HepG2 (cell line): ENCODE results near the gene EFNA2. TPM values are rescaled to one million over a fixed set of nuclear protein-coding genes. Genes with fewer than 3 reads are reported as not detected.

Experiments used
- CCDC6 ChIP-seq: sonication (generic); formaldehyde crosslinking; IDR thresholded peaks from 2 replicates; pipeline ENCODE4 v1.8.1; 2022; ENCODE audit warnings: mild to moderate bottlenecking, missing genetic modification reagents, moderate library complexity
- CSRNP1 ChIP-seq: sonication (generic); formaldehyde crosslinking; IDR thresholded peaks from 2 replicates; pipeline ENCODE4 v1.8.1; 2023; ENCODE audit warnings: mild to moderate bottlenecking, missing genetic modification reagents
- FLYWCH1 ChIP-seq: sonication (generic); formaldehyde crosslinking; IDR thresholded peaks from 2 replicates; pipeline ENCODE4 v1.8.1; 2023; ENCODE audit warnings: mild to moderate bottlenecking, missing genetic modification reagents
- IRF2 ChIP-seq: IDR thresholded peaks from 2 replicates; pipeline ENCODE4 v1.6.1; 2018; ENCODE audit warnings: missing genetic modification reagents, missing compliant biosample characterization
- MTA1 ChIP-seq: sonication (generic); formaldehyde crosslinking; IDR thresholded peaks from 2 replicates; pipeline ENCODE4 v1.4.0; 2020; ENCODE audit warnings: missing genetic modification reagents, mild to moderate bottlenecking, borderline replicate concordance
- NR3C1 ChIP-seq: sonication (generic); formaldehyde crosslinking; IDR thresholded peaks from 2 replicates; pipeline ENCODE4 v1.4.0; 2020; ENCODE audit warnings: missing genetic modification reagents
- SATB2 ChIP-seq: sonication (generic); formaldehyde crosslinking; IDR thresholded peaks from 2 replicates; pipeline ENCODE4 v1.5.0; 2020; ENCODE audit warnings: missing genetic modification reagents
- ZFP36L1 ChIP-seq: sonication (generic); formaldehyde crosslinking; IDR thresholded peaks from 2 replicates; pipeline ENCODE4 v1.8.0; 2022; ENCODE audit warnings: mild to moderate bottlenecking, missing genetic modification reagents, moderate library complexity
- ZFP82 ChIP-seq: sonication (generic); formaldehyde crosslinking; IDR thresholded peaks from 2 replicates; pipeline ENCODE4 v1.5.1; 2020; ENCODE audit warnings: mild to moderate bottlenecking, missing genetic modification reagents, borderline replicate concordance
- ZNF180 ChIP-seq: sonication (generic); formaldehyde crosslinking; IDR thresholded peaks from 2 replicates; pipeline ENCODE4 v1.4.0; 2020; ENCODE audit warnings: low read depth, missing genetic modification reagents, borderline replicate concordance
- ZNF326 ChIP-seq: sonication (generic); formaldehyde crosslinking; IDR thresholded peaks from 2 replicates; pipeline ENCODE4 v1.4.0; 2020; ENCODE audit warnings: missing genetic modification reagents, borderline replicate concordance
- ZNF333 ChIP-seq: sonication (generic); formaldehyde crosslinking; IDR thresholded peaks from 2 replicates; pipeline ENCODE4 v1.4.0; 2020; ENCODE audit warnings: mild to moderate bottlenecking, missing genetic modification reagents, borderline replicate concordance
- ZNF550 ChIP-seq: sonication (generic); formaldehyde crosslinking; IDR thresholded peaks from 2 replicates; pipeline ENCODE4 v1.4.0; 2020; ENCODE audit warnings: mild to moderate bottlenecking, missing genetic modification reagents, borderline replicate concordance
- ZNF567 ChIP-seq: sonication (generic); formaldehyde crosslinking; IDR thresholded peaks from 2 replicates; pipeline ENCODE4 v1.8.1; 2023; ENCODE audit warnings: mild to moderate bottlenecking, missing genetic modification reagents, borderline replicate concordance
- ZNF607 ChIP-seq: sonication (generic); formaldehyde crosslinking; IDR thresholded peaks from 2 replicates; pipeline ENCODE4 v1.5.1; 2020; ENCODE audit warnings: missing genetic modification reagents, mild to moderate bottlenecking, borderline replicate concordance
- ZNF629 ChIP-seq: sonication (generic); formaldehyde crosslinking; conservative IDR thresholded peaks from 2 replicates; pipeline ENCODE4 v1.5.0; 2020; ENCODE audit warnings: missing genetic modification reagents
- polyA plus RNA-seq, 8 experiments: library from polyadenylated mRNA; depleted of rRNA in 3 of 8; stranded (reverse) in 7 of 8; unstranded in 1 of 8; fragments of >200 nt; fragmentation: Illumina TruSeq in 4 of 8; extraction: Trizol in 4 of 8; gene quantifications; 2 replicates each; pipeline versions ENCODE4 v1.2.1 to v1.2.3, GENCODE V29; 2011 to 2016; ENCODE audit warnings: low read depth in 4 of 8, missing spikeins in 1 of 8, mixed read lengths in 1 of 8; ENCODE audit not compliant: insufficient read depth in 1 of 8
- total RNA-seq, 5 experiments: library from RNA; depleted of rRNA; stranded (reverse); fragments of >200 nt; fragmentation: Illumina TruSeq; extraction: Trizol; gene quantifications; 2 replicates each; pipeline ENCODE4 v1.2.3, GENCODE V29; 2016; ENCODE audit warnings: low read depth in 1 of 5
- TF ChIP-seq, protein P1 (sequence below): sonication (generic); formaldehyde crosslinking; IDR thresholded peaks from 2 replicates; pipeline ENCODE4 v1.5.1; 2020; ENCODE audit warnings: missing genetic modification reagents, mild to moderate bottlenecking, borderline replicate concordance
- TF ChIP-seq, protein P2 (sequence below): IDR thresholded peaks from 2 replicates; pipeline ENCODE4 v1.6.1; 2016
- TF ChIP-seq, protein P3 (sequence below): sonication (generic); formaldehyde crosslinking; IDR thresholded peaks from 2 replicates; pipeline ENCODE4 v1.8.1; 2023; ENCODE audit warnings: mild to moderate bottlenecking, inconsistent platforms, moderate library complexity, missing genetic modification reagents, borderline replicate concordance

Gene EFNA2
- total and polyA plus RNA-seq, 2 of the 13 experiments (the other 11 are each of a cell fraction or from before 2014, with no cell fraction given) = 6.0 to 9.9 TPM

DNA sequence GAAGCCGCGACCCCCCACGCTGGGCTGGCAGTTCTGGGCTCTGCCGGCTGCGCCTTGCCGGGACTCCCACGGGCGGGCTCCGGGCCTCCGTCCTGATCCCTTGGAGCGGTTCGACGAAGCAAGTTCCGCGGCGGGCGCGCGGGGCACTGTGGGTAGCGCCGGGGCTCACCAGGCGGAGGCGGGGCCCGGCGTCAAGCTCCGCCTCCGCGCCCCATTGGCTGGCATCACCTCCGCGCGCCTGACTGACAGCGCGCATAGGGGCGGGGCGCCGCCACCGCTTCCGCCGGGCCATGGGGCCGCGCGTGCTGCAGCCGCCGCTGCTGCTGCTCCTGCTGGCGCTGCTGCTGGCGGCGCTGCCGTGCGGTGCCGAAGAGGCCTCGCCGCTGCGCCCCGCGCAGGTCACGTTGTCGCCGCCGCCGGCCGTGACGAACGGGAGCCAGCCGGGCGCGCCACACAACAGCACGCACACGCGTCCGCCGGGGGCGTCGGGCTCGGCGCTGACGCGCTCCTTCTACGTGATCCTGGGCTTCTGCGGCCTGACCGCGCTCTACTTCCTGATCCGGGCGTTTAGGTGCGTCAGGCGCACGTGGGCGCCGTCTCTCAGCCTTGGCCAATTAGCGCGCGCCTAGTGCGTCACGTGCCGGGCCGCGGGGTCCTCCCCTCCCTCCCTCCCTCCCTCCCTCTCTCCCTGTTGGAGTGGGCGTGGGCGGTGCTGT lies 10.3 kb upstream of the EFNA2 start, which contains the start of gene FAM174C (continued):
- TF ChIP-seq CSRNP1 (peak; percentile 42), FLYWCH1 (CRISPR knock-in tag) (no peak), ZFP36L1 (no peak), ZFP82 (CRISPR knock-in tag) (peak; percentile 90; the same call in 1 of the 2 replicates), NR3C1 (no peak), ZNF180 (no peak), IRF2 (0 out of 2 replicates have a peak, but pooled peaks have one; percentile 2), MTA1 (no peak), ZNF629 (CRISPR knock-in tag) (no peak), CCDC6 (CRISPR knock-in tag) (peak; percentile 98), ZNF326 (CRISPR knock-in tag) (peak; percentile 39; the same call in 1 of the 2 replicates), ZNF567 (CRISPR knock-in tag) (0 out of 2 replicates have a peak, but pooled peaks have one; percentile 74), ZNF333 (CRISPR knock-in tag) (0 out of 2 replicates have a peak, but pooled peaks have one; percentile 30), ZNF550 (CRISPR knock-in tag) (no peak), ZNF607 (peak; percentile 46), SATB2 (no peak)
- TF ChIP-seq, protein P1, sequence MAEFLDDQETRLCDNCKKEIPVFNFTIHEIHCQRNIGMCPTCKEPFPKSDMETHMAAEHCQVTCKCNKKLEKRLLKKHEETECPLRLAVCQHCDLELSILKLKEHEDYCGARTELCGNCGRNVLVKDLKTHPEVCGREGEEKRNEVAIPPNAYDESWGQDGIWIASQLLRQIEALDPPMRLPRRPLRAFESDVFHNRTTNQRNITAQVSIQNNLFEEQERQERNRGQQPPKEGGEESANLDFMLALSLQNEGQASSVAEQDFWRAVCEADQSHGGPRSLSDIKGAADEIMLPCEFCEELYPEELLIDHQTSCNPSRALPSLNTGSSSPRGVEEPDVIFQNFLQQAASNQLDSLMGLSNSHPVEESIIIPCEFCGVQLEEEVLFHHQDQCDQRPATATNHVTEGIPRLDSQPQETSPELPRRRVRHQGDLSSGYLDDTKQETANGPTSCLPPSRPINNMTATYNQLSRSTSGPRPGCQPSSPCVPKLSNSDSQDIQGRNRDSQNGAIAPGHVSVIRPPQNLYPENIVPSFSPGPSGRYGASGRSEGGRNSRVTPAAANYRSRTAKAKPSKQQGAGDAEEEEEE (CRISPR knock-in tag) = no peak
- TF ChIP-seq, protein P2, sequence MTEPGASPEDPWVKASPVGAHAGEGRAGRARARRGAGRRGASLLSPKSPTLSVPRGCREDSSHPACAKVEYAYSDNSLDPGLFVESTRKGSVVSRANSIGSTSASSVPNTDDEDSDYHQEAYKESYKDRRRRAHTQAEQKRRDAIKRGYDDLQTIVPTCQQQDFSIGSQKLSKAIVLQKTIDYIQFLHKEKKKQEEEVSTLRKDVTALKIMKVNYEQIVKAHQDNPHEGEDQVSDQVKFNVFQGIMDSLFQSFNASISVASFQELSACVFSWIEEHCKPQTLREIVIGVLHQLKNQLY (CRISPR knock-in tag) = 0 out of 2 replicates have a peak, but pooled peaks have one; percentile 11
- TF ChIP-seq, protein P3, sequence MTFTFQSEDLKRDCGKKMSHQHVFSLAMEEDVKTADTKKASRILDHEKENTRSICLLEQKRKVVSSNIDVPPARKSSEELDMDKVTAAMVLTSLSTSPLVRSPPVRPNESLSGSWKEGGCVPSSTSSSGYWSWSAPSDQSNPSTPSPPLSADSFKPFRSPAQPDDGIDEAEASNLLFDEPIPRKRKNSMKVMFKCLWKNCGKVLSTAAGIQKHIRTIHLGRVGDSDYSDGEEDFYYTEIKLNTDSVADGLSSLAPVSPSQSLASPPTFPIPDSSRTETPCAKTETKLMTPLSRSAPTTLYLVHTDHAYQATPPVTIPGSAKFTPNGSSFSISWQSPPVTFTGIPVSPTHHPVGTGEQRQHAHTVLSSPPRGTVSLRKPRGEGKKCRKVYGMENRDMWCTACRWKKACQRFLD (CRISPR knock-in tag) = no peak
